Astrocyte (in vitro differentiated cells and primary cell): ENCODE results near the gene SLC22A4. TPM values are rescaled to one million over a fixed set of nuclear protein-coding genes. Genes with fewer than 3 reads are reported as not detected.

Source experiments
- DNase-seq: peaks from one replicate; pipeline ENCODE4 v3.0.0-alpha.2; 2010; ENCODE audit warnings: low read depth
- FAIRE-seq: peaks from 2 replicates; lab custom pipeline; 2011; peaks lifted over from hg19 to GRCh38; lab: Jason Lieb, UNC
- H2AFZ ChIP-seq: 2 replicates; pipeline ENCODE4 v1.6.0; 2012; ENCODE audit warnings: low read depth, low read length, inconsistent platforms
- H3K27ac ChIP-seq: 2 replicates; pipeline ENCODE4 v1.5.1; 2011; ENCODE audit warnings: low read depth, low read length, inconsistent platforms
- H3K27me3 ChIP-seq: 2 replicates; pipeline ENCODE4 v1.6.0; 2011; ENCODE audit warnings: low read length, inconsistent platforms; ENCODE audit not compliant: insufficient read depth
- H3K36me3 ChIP-seq: 2 replicates; pipeline ENCODE4 v1.5.1; 2011; ENCODE audit warnings: low read length, inconsistent platforms; ENCODE audit not compliant: insufficient read depth
- H3K4me1 ChIP-seq: 2 replicates; pipeline ENCODE4 v1.5.1; 2011; ENCODE audit warnings: low read length, inconsistent platforms; ENCODE audit not compliant: insufficient read depth
- H3K4me2 ChIP-seq: 2 replicates; pipeline ENCODE4 v1.6.0; 2012; ENCODE audit warnings: low read length, inconsistent platforms
- H3K4me3 ChIP-seq: 2 replicates; pipeline ENCODE4 v1.5.1; 2011; ENCODE audit warnings: low read depth, mild to moderate bottlenecking, low read length, inconsistent platforms; ENCODE audit not compliant: insufficient read depth
- H3K79me2 ChIP-seq: 2 replicates; pipeline ENCODE4 v1.6.0; 2012; ENCODE audit warnings: mild to moderate bottlenecking, low read length, inconsistent platforms; ENCODE audit not compliant: insufficient read depth
- H3K9ac ChIP-seq: 2 replicates; pipeline ENCODE4 v1.6.0; 2012; ENCODE audit warnings: mild to moderate bottlenecking, low read length, inconsistent platforms
- H3K9me3 ChIP-seq: 2 replicates; pipeline ENCODE4 v1.5.1; 2012; ENCODE audit warnings: low read depth, mild to moderate bottlenecking, low read length, inconsistent platforms; ENCODE audit not compliant: insufficient read depth
- H4K20me1 ChIP-seq: 2 replicates; pipeline ENCODE4 v1.6.0; 2012; ENCODE audit warnings: low read length, inconsistent platforms; ENCODE audit not compliant: insufficient read depth
- H3K27ac Mint-ChIP-seq: one replicate; pipeline ENCODE4 v1.8.0; 2021; ENCODE audit warnings: mild to moderate bottlenecking, mixed read lengths; ENCODE audit not compliant: unreplicated experiment
- H3K27me3 Mint-ChIP-seq: one replicate; pipeline ENCODE4 v1.8.0; 2021; ENCODE audit warnings: low read depth, mixed read lengths; ENCODE audit not compliant: unreplicated experiment
- H3K36me3 Mint-ChIP-seq: one replicate; pipeline ENCODE4 v1.8.0; 2021; ENCODE audit warnings: low read depth, mixed read lengths; ENCODE audit not compliant: unreplicated experiment
- H3K4me1 Mint-ChIP-seq: one replicate; pipeline ENCODE4 v1.8.0; 2021; ENCODE audit warnings: low read depth, mixed read lengths; ENCODE audit not compliant: unreplicated experiment
- H3K4me3 Mint-ChIP-seq: one replicate; pipeline ENCODE4 v1.8.0; 2021; ENCODE audit warnings: mild to moderate bottlenecking, moderate library complexity, mixed read lengths; ENCODE audit not compliant: unreplicated experiment
- H3K9me3 Mint-ChIP-seq: one replicate; pipeline ENCODE4 v1.8.0; 2021; ENCODE audit warnings: mild to moderate bottlenecking, mixed read lengths; ENCODE audit not compliant: unreplicated experiment
- CTCF ChIP-seq: IDR thresholded peaks from 2 replicates; pipeline ENCODE4 v1.5.1; 2011; ENCODE audit warnings: low read depth, mild to moderate bottlenecking, inconsistent platforms, low read length, moderate library complexity; ENCODE audit not compliant: insufficient read depth
- EZH2 ChIP-seq: IDR thresholded peaks from 2 replicates; pipeline ENCODE4 v1.6.1; 2012; ENCODE audit warnings: mild to moderate bottlenecking, low read length, inconsistent platforms; ENCODE audit not compliant: insufficient read depth
- total RNA-seq: library from RNA; stranded (reverse); gene quantifications from 2 replicates; pipeline ENCODE4 v1.2.1, GENCODE V29; 2021

The SLC22A4 gene
- total RNA-seq, 1 donor from 2014 or later = 4.5 TPM

- H3K36me3 Mint-ChIP-seq = peaks cover 36% of the 10 kb centered on the region
- no peak overlapping the region for H3K4me3 Mint-ChIP-seq
- H3K9ac ChIP-seq = no peak overlapping the region
- TF ChIP-seq CTCF (no peak), EZH2 (no peak)
- no peak overlapping the region for H3K27ac Mint-ChIP-seq
- peaks cover 88% of the 10 kb centered on the region for H4K20me1 ChIP-seq
- peaks cover 33% of the 10 kb centered on the region for H3K36me3 ChIP-seq
- H3K27me3 Mint-ChIP-seq = no peaks in the 10 kb centered on the region
- H3K27me3 ChIP-seq = no peaks in the 10 kb centered on the region
- H2AFZ ChIP-seq = no peak overlapping the region
- no peak overlapping the region for H3K4me3 ChIP-seq
- peaks cover 51% of the 10 kb centered on the region for H3K79me2 ChIP-seq
- peaks cover 45% of the 10 kb centered on the region for H3K4me1 ChIP-seq
- H3K9me3 ChIP-seq = no peaks in the 10 kb centered on the region
- FAIRE-seq (no peak), DNase-seq (no peak)
- H3K9me3 Mint-ChIP-seq = no peaks in the 10 kb centered on the region
- H3K4me1 Mint-ChIP-seq = peaks cover 21% of the 10 kb centered on the region
- H3K4me2 ChIP-seq = no peak overlapping the region
- H3K27ac ChIP-seq = no peak overlapping the region
Measured at GRCh38 chr5:132270335-132270665, 23.9 kb upstream of the SLC22A4 start.

- no peak for DNase-seq
- H3K27ac ChIP-seq = no peak overlapping the region
- H3K9ac ChIP-seq = no peak overlapping the region
- H2AFZ ChIP-seq = no peak overlapping the region
- H3K36me3 ChIP-seq = peaks cover 33% of the 10 kb centered on the region
- H3K9me3 ChIP-seq = no peaks in the 10 kb centered on the region
- peaks cover 49% of the 10 kb centered on the region for H3K79me2 ChIP-seq
- Mint-ChIP-seq H3K4me3 (no peak overlapping the region), H3K27me3 (no peaks in the 10 kb centered on the region), H3K36me3 (peaks cover 40% of the 10 kb centered on the region), H3K27ac (no peak overlapping the region), H3K4me1 (peaks cover 21% of the 10 kb centered on the region), H3K9me3 (no peaks in the 10 kb centered on the region)
- H3K27me3 ChIP-seq = no peaks in the 10 kb centered on the region
- no peak for TF ChIP-seq CTCF
- no peak for TF ChIP-seq EZH2
- no peak overlapping the region for H3K4me2 ChIP-seq
- H3K4me1 ChIP-seq = peaks cover 41% of the 10 kb centered on the region
- no peak for FAIRE-seq
- peaks cover 85% of the 10 kb centered on the region for H4K20me1 ChIP-seq
- no peak overlapping the region for H3K4me3 ChIP-seq
Measured at GRCh38 chr5:132270706-132271105, 23.5 kb upstream of the SLC22A4 start.

- no peak for TF ChIP-seq EZH2
- no peak for TF ChIP-seq CTCF
- Histone ChIP-seq H3K9me3 (no peaks in the 10 kb centered on the region), H3K4me1 (peaks cover 32% of the 10 kb centered on the region), H2AFZ (no peak overlapping the region), H3K27me3 (no peaks in the 10 kb centered on the region), H3K36me3 (peaks cover 28% of the 10 kb centered on the region), H3K27ac (no peak overlapping the region), H4K20me1 (peaks cover 79% of the 10 kb centered on the region), H3K79me2 (peaks cover 42% of the 10 kb centered on the region), H3K9ac (no peak overlapping the region), H3K4me2 (no peak overlapping the region), H3K4me3 (no peak overlapping the region)
- peak overlapping the region; percentile 26 for H3K27ac Mint-ChIP-seq
- H3K27me3 Mint-ChIP-seq = no peaks in the 10 kb centered on the region
- no peaks in the 10 kb centered on the region for H3K9me3 Mint-ChIP-seq
- DNase-seq = no peak
- H3K4me1 Mint-ChIP-seq = peaks cover 18% of the 10 kb centered on the region
- peaks cover 38% of the 10 kb centered on the region for H3K36me3 Mint-ChIP-seq
- no peak overlapping the region for H3K4me3 Mint-ChIP-seq
- no peak for FAIRE-seq
Measured at GRCh38 chr5:132271251-132272246, 22.6 kb upstream of the SLC22A4 start.
